Stimulated activated CD4-positive, alpha-beta T cell treated with anti-CD3 and anti-CD28 coated beads, Interleukin-4, amount 100 ng/mL, for 48 hours (primary cell): ENCODE data around the gene OR2W1.

ENCODE experiments used
- DNase-seq, 2 donors: peaks; one replicate each; pipeline ENCODE4 v3.0.0-alpha.2; 2020; ENCODE audit warnings: low read depth in 2 of 2

OR2W1 gene

GRCh38 chr6:29045075-29045474, at the start of gene OR2W1:
OR2W1 (minus strand) TSS chr6:29045175; CDS start chr6:29045175, 0 bp downstream.
- DNase-seq = no peak

- DNase-seq = no peak
Measured at GRCh38 chr6:29092957-29093356, 48.0 kb upstream of the OR2W1 start.

- DNase-seq = no peak
Measured at GRCh38 chr6:29087213-29087612, 42.2 kb upstream of the OR2W1 start, which contains the start of gene OR2B3. OR2B3 (minus strand) TSS chr6:29087313; CDS start chr6:29087248, 65 bp downstream.

- DNase-seq = no peak
Measured at GRCh38 chr6:29082457-29082856, 37.5 kb upstream of the OR2W1 start.

GRCh38 chr6:29081312-29081711, 36.3 kb upstream of the OR2W1 start:
- DNase-seq = no peak

- DNase-seq = no peak
Measured at GRCh38 chr6:29079203-29079602, 34.2 kb upstream of the OR2W1 start.

GRCh38 chr6:29071831-29072723, 27.1 kb upstream of the OR2W1 start:
- DNase-seq = peak in 1 of 2 donors; percentile 0

- no peak for DNase-seq
Measured at GRCh38 chr6:29051680-29052079, 6.7 kb upstream of the OR2W1 start.

GRCh38 chr6:29035951-29036350, 9.0 kb downstream of the OR2W1 start:
- DNase-seq = no peak

- no peak for DNase-seq
Measured at GRCh38 chr6:29028821-29029220, 16.2 kb downstream of the OR2W1 start.

- no peak for DNase-seq
Measured at GRCh38 chr6:29025927-29026585, 18.9 kb downstream of the OR2W1 start.

GRCh38 chr6:29021434-29021833, 23.5 kb downstream of the OR2W1 start:
- DNase-seq = no peak

- no peak for DNase-seq
Measured at GRCh38 chr6:29019629-29020028, 25.3 kb downstream of the OR2W1 start.

- DNase-seq = no peak
Measured at GRCh38 chr6:29017428-29017802, 27.6 kb downstream of the OR2W1 start.

- DNase-seq = peak; percentile 74 to 77
Measured at GRCh38 chr6:29016559-29017427, 28.2 kb downstream of the OR2W1 start.

- no peak for DNase-seq
Measured at GRCh38 chr6:29014729-29015608, 30.0 kb downstream of the OR2W1 start.

- DNase-seq = peak in 1 of 2 donors; percentile 16
Measured at GRCh38 chr6:29011276-29011734, 33.7 kb downstream of the OR2W1 start.

GRCh38 chr6:29009358-29009757, 35.6 kb downstream of the OR2W1 start:
- no peak for DNase-seq

- no peak for DNase-seq
Measured at GRCh38 chr6:29008089-29008488, 36.9 kb downstream of the OR2W1 start.

GRCh38 chr6:29005183-29005885, 39.6 kb downstream of the OR2W1 start, which contains the start of gene ZNF311:
ZNF311 (minus strand) TSS chr6:29005315; CDS start chr6:29003954, 1,361 bp downstream.
- DNase-seq = no peak
